H1 (cell line): ENCODE data around the gene CDH9.

Experiments used
- GTF2F1 ChIP-seq: IDR thresholded peaks from 2 replicates; pipeline ENCODE4 v1.6.1; 2012; ENCODE audit warnings: low read depth, low read length, improper control_type of control experiment, borderline replicate concordance
- HDAC2 ChIP-seq, 2 experiments: fragments of 300-600 bp in 1 of 2; sonication (generic) in 1 of 2; IDR thresholded peaks; 2 replicates each; pipeline ENCODE4 v1.6.1; 2011 to 2012; ENCODE audit warnings: low read depth in 2 of 2, low read length in 2 of 2, mild to moderate bottlenecking in 2 of 2, moderate library complexity in 2 of 2, borderline replicate concordance in 1 of 2, inconsistent platforms in 1 of 2
- TAF1 ChIP-seq: IDR thresholded peaks from 2 replicates; pipeline ENCODE4 v1.6.1; 2011; ENCODE audit warnings: mild to moderate bottlenecking, low read depth, low read length
- ZNF274 ChIP-seq: IDR thresholded peaks from 2 replicates; pipeline ENCODE4 v1.7.0; 2012; ENCODE audit warnings: low read length, borderline replicate concordance; ENCODE audit errors: extremely low read depth
- TF ChIP-seq, protein P1 (sequence below), 3 experiments: IDR thresholded peaks; 1 replicate in 2 of 3; 2 replicates in 1 of 3; pipeline versions ENCODE4 v1.5.1 to v1.6.1; 2011; ENCODE audit warnings: low read length in 3 of 3, mild to moderate bottlenecking in 3 of 3, inconsistent platforms in 2 of 3, low read depth in 1 of 3, moderate library complexity in 1 of 3; ENCODE audit not compliant: insufficient read depth in 1 of 3; ENCODE audit errors: control extremely low read depth in 1 of 3

DNA sequence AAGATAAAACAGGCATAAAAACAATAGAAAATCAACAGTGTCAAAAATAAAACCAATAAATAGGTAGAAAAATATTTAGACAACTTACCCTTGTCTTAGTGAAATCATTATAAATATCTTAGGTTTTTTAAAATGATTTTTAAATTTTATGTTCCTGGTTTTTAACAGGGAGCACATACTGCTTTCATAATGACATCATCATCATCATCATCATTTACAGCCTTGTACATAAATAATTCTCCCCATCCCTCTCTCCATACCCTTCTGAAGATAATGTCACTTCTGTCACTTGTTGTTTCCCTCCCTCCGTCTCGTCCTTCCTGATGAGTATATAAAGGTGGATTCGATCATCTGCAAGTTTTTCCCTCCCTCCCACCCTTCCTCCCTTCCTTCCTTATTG, 56.6 kb downstream of the CDH9 start:
- TF ChIP-seq TAF1 (no peak), ZNF274 (no peak), GTF2F1 (no peak), HDAC2 (IDR thresholded peaks at IDR 0.05; ENCODE audit: borderline replicate concordance in 1 of 2, low read depth in 2 of 2, low read length in 2 of 2) (no peak)
- TF ChIP-seq, protein P1, sequence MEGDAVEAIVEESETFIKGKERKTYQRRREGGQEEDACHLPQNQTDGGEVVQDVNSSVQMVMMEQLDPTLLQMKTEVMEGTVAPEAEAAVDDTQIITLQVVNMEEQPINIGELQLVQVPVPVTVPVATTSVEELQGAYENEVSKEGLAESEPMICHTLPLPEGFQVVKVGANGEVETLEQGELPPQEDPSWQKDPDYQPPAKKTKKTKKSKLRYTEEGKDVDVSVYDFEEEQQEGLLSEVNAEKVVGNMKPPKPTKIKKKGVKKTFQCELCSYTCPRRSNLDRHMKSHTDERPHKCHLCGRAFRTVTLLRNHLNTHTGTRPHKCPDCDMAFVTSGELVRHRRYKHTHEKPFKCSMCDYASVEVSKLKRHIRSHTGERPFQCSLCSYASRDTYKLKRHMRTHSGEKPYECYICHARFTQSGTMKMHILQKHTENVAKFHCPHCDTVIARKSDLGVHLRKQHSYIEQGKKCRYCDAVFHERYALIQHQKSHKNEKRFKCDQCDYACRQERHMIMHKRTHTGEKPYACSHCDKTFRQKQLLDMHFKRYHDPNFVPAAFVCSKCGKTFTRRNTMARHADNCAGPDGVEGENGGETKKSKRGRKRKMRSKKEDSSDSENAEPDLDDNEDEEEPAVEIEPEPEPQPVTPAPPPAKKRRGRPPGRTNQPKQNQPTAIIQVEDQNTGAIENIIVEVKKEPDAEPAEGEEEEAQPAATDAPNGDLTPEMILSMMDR (IDR thresholded peaks at IDR 0.05; ENCODE audit: control extremely low read depth in 1 of 3, insufficient read depth in 1 of 3, low read depth in 1 of 3, low read length in 3 of 3) = no peak
